ENCODE data around the gene IGFBP7.

DNA sequence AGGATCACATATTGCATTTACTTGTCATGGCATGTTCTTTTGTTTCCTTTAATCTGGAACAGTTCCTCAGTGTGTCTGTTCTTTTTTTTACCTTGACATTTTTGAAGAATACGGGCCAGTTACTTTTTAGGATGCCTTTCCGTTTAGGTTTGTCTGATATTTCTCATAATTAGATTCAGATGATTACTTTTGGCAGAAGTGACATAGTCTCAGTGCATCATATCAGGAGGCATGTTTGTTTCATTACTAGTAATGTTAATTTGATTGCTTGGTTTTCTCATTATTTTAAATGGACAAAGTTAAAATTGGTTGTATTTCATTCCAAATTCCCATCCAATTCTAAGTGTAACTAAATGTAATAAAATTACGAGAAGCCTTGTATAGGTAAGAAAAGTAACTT is 123.2 kb downstream of the IGFBP7 start:
- TF ChIP-seq POLR2AphosphoS5 (IDR thresholded peaks at IDR 0.05): no peak
- TF ChIP-seq, protein P1, sequence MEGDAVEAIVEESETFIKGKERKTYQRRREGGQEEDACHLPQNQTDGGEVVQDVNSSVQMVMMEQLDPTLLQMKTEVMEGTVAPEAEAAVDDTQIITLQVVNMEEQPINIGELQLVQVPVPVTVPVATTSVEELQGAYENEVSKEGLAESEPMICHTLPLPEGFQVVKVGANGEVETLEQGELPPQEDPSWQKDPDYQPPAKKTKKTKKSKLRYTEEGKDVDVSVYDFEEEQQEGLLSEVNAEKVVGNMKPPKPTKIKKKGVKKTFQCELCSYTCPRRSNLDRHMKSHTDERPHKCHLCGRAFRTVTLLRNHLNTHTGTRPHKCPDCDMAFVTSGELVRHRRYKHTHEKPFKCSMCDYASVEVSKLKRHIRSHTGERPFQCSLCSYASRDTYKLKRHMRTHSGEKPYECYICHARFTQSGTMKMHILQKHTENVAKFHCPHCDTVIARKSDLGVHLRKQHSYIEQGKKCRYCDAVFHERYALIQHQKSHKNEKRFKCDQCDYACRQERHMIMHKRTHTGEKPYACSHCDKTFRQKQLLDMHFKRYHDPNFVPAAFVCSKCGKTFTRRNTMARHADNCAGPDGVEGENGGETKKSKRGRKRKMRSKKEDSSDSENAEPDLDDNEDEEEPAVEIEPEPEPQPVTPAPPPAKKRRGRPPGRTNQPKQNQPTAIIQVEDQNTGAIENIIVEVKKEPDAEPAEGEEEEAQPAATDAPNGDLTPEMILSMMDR (IDR thresholded peaks at IDR 0.05): no peak
